ENCODE data around the gene SEMG2. TPM values are rescaled to one million over a fixed set of nuclear protein-coding genes. Genes with fewer than 3 reads are reported as not detected.

The SEMG2 gene
- total RNA-seq, 1 donor from 2014 or later = not detected

DNA sequence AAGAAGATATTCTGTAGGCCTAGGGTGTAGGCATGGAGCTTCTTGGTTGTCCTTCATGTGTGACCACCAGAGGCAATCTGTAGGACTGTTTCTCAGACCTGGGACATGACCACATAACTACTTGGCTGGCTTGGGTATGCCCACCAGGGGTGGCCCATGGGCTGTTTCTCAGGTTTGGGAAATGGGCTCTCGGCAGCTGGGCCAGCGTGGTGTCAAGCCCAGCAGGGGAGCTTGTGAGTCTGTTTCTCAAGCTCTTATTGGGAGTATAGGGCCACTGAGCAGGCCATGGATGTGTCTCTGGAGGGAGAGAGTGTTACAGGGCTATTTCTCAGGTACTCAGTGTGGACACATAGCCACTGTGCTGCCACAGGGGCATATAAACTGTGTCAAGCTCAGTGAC, 2.5 kb upstream of the SEMG2 start:
- intact Hi-C loops (cut with DNase I) = no loop called here
- DNase-seq (ENCODE audit: low spot score) (no peak), ATAC-seq (no peak)

DNA sequence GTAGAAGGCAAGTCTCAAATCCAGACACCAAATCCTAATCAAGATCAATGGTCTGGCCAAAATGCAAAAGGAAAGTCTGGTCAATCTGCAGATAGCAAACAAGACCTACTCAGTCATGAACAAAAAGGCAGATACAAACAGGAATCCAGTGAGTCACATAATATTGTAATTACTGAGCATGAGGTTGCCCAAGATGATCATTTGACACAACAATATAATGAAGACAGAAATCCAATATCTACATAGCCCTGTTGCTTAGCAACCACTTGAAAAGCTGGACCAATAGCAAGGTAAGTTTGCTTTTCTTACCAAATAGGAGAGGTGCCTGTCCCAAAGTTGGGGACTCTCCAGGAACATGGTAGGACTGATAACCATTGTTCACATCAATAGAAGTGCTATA, 2.0 kb downstream of the SEMG2 start:
- DNase-seq (ENCODE audit: low spot score) (no peak), ATAC-seq (no peak)
- intact Hi-C loops (cut with DNase I) = no loop called here

DNA sequence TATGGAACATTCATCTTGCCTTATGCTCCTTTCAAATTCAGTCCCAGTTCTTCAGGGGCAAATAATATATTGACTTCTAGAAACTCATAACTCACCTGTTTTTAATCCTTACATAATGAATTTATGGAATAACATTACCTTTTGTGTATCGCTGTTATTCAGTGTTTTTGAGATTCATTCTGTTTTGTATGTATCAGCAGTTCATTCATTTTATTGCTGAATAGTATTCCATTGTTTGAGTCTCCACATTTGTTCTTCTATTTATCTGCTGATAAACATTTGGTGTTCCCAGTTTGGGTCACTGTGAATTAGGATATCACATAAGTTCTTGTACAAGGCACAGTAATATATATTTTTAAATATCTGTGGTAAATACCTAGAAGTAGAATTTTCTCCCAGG, 5.1 kb downstream of the SEMG2 start:
- no peak for DNase-seq (ENCODE audit: low spot score)
- intact Hi-C loops (cut with DNase I) = no loop called here
- ATAC-seq = no peak

DNA sequence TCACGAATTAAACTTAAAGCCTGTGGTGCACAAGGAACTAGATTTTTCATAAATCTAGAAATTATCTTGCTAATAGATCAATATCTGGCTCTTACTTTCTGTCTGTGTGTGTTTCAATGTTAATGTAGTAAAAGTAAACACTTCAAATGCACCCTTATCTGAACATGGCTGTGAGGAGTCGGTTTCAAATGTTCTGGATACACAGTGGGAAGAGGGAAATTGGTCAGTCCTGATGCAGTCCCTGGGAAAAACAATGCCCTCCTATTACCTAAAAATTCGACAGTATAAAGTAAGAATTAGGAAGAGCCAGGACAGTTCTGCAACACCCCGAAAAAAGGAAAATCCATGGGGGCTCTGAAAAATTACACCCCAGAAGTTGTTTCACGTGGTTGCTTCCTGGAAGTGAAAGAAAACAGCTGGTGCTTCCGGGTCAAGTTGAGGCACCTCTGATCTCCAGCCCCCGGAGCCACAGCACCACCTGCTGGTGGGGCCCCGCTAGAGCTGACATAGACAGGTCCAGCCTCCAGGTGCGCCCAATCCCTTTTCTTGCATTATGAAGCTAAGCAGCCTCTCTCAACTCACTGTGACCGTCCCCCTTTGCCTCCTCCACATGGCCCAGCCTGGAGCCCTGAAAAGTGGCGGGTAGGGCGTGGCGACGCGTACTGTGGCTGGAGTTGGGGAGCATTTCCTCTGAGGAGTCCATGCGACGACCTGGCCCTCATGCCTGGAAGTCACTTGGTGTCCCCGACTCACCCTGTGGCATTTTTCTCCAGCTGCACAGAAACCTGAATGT, 8.3 kb downstream of the SEMG2 start:
- ATAC-seq (no peak), DNase-seq (ENCODE audit: low spot score) (no peak)
- intact Hi-C loops (cut with DNase I) = no loop called here

DNA sequence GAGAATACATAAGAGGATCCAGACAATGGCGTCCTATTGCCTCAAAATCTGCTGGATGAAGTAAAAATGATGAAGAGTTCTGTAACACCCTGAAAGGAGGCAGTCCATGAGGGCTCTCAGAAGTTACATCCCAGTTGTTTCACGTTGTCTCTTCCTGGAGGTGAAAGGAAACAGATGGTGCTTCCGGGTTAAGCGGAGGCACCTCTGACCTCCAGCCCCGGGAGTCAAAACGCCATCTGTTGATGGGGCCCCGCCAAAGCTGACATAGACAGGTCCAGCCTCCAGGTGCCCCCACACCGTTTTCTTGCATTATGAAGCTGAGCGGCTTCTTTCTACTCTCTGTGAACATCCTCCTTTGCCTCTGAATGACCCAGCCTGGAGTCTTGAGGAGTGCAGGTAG, 9.5 kb downstream of the SEMG2 start:
- intact Hi-C loops (cut with DNase I) = no loop called here
- ATAC-seq (no peak), DNase-seq (ENCODE audit: low spot score) (no peak)

DNA sequence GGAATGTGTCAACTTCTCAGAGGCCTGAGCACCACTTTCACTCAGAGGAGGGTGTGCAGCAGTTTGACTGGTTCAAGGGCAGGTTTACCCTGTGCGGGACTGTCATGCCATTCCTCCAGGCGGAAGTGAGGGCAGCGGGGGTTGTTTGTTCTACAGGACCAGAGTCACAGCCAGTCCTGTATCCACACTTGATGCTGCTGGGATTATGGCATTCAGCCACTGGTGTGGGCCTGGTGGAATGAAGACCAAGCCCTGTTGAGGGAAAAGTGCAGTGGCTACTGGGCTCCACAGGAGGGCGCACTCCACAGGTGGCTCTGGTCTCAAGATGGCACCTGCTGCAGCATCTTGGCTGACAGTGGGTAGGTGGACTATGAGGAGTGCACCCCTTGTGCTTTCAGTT, 14.8 kb downstream of the SEMG2 start:
- DNase-seq (ENCODE audit: low spot score) = no peak
- ATAC-seq = no peak
- intact Hi-C loops (cut with DNase I) = no loop called here

DNA sequence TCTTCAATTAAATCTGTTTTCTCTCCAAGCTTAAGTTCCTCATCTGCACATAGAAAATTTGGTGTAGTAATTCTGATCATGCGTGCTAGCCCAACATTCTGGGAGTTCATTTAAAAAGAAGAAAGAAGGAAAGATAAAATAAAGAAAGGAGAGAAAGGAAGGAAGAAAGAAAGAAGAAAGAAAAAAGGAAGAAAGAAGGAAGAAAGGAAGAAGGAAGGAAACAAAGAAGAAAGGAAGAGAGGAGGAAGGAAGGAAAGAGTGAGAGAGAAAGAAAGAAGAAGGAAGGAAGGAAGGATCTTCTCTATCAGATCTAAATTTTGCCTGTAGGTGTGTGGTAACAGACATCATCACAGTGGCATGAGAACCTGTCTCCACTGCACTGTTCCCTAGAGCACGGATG, 17.0 kb downstream of the SEMG2 start:
- intact Hi-C loops (cut with DNase I) = no loop called here
- no peak for DNase-seq (ENCODE audit: low spot score)
- ATAC-seq = no peak

DNA sequence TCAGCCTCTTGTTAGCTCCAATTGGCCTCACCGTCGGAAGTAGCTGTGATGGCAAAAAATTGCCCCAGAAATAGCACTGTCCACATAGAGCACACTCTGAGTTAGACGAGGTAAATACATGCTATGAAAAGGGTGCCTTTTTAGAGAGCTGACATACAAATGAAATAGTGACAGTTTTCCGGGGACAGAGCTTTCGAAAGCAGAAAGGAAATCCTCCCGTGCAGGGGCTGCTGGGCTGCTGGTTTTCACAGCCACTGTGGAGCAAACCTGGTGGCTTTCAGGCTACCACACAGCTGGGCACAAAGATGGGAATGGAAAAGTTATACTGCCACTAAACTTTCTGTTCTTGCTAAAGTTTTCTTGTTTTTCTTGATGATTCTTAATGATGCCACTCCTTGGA, 24.9 kb downstream of the SEMG2 start:
- intact Hi-C loops (cut with DNase I) = no loop called here
- DNase-seq (ENCODE audit: low spot score) (no peak), ATAC-seq (no peak)

DNA sequence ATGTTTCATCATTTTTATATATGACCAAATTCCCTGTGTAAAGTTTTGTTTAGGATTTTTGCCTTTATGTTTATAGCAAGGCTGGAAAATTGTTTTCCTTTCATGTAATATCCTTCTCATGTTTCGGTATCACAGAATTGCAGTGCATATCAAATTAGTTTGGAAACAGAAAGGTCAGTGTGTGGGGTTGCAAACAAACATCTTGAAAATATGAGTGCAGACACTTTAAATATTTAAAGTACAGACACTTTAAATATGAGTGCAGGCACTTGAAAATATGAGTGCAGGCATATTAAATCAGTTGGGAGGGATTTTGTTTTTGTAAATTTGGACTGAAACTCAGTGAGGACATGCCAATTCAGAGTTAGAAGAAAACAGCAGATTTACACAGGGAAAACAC, 26.7 kb downstream of the SEMG2 start:
- ATAC-seq (no peak), DNase-seq (ENCODE audit: low spot score) (no peak)
- intact Hi-C loops (cut with DNase I) = no loop called here

DNA sequence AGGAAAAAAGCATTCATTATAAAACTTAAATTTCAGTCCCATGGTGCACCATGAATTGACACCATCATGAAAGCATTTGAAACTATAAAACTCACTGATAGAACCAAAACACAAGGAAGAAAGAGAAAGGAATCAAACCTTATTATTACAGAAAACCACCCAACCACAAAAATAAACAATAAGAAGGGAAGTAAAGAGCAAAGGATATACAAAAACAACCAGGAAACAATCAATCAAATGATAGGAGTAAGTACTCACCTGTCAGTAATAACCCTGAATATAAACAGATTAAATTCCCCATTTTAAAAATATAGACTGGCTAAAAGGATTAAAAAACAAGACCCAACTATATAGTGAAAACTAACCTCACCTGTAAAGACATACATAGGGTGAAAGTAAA, 27.4 kb downstream of the SEMG2 start:
- no peak for ATAC-seq
- no peak for DNase-seq (ENCODE audit: low spot score)
- intact Hi-C loops (cut with DNase I) = no loop called here

DNA sequence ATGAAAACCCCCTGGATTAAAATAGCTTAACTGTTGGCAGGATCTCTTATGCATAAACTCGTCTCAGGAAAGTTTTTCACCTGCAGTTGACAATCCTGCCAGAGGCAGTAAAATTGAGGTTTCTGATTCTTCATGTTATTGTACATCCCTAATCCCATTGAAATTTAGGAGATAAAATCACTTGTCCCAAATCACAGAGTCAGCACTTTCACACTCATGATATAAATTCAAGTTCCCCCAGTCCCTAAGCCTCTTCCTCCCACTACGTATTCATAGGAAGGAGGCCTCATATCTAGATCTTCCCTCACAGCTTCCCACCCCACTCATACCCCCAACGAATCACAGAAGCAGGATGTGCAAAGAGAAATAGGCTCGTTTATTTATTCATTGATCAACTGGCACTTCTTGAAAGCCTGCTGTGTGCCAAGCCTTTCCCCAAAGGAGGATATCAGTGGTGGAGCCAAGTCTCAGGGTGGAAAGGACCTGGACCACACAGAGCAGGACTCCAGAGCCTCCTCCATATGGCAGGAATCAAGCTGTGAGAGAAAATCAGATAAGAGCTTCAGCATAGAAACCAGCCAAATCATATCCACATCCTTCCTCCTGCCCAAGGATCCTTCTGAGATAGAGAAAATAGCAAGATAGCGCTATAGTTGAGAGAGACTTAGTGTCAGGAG, 30.8 kb downstream of the SEMG2 start:
- intact Hi-C loops (cut with DNase I) = no loop called here
- no peak for DNase-seq (ENCODE audit: low spot score)
- ATAC-seq = no peak

DNA sequence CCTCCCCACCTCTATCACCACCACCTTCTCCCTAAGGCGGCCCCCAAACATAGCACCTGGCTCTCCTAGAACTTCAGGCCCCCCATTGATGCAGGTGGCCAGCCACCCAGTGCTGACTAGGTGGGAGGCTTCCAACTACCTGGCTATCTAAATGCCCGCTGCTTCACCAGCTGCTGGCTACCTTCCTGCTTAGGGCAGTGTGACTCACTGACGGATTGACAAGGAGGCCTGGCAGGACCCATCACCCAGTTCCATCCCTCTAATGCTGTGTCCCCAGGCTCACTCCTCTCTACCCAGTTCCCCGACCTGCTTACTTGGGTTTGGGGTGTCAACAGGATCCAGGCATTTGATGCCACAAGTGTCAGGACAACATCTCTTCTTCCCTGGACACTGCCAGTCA, 32.1 kb downstream of the SEMG2 start:
- ATAC-seq = no peak
- no peak for DNase-seq (ENCODE audit: low spot score)
- intact Hi-C loops (cut with DNase I) = no loop called here

DNA sequence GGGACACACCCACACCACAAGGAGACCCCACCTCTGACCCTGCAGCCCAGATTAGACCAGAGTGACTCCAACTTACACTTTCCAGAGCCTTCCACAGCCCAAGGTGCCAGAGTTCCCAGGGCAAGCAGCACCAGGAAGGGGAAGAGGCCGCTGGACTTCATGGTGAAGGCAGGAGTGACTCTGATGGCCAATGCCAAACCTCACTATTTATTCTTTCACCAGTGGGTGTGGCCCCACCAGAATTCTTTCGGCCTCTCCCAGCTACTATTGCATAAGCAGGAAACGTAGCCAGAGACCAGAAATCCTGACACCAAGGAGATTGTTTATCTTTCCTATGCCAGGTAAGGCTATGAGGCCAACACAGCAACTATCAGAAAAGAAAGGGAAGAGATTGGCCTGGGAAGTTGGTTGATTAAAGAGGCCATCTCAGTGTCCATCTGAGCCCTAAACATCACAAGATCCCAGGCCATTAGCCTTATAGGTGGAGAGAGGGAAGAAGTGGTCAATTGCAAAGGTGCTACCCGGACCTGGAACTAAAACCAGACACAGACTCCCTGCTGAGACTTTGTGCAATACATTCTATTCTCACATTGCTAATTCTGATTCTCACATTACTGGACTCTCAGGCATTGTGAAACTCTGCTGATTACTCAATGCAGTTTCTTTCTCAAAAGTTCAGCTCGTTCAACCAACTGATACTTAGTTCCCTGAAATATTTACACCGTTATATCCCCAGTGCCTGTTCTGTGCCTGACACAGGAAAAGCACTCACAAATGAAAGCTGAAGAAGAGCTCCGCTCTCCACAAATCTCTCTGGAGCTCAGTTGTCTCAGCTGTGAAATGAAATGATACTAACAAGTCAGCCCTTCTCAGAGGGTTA, 33.5 kb downstream of the SEMG2 start, which contains the start of gene SLPI:
SLPI (minus strand) TSS at position 182 of the 880 bp plus-strand sequence; CDS start at position 161, 21 bp downstream.
- no peak for DNase-seq (ENCODE audit: low spot score)
- intact Hi-C loops (cut with DNase I) = no loop called here
- ATAC-seq = peak; percentile 94

DNA sequence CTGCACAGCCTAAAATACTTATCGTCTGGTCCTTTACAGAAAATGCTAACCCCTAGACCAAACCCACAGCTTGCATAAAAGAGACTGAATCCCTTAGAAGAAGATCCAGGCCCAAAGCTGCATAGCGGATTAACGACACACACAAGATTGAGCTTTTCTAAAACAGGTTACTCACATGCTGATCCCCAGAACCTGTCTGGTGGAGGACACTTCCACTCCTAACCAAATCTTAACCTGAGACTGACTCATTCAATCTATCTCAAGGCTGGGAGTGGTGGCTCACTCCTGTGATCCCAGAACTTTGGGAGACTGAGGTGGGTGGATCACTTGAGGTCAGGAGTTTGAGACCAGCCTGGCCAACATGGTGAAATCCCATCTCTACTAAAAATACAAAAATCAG, 36.0 kb downstream of the SEMG2 start:
- ATAC-seq (no peak), DNase-seq (ENCODE audit: low spot score) (no peak)
- intact Hi-C loops (cut with DNase I) = no loop called here

DNA sequence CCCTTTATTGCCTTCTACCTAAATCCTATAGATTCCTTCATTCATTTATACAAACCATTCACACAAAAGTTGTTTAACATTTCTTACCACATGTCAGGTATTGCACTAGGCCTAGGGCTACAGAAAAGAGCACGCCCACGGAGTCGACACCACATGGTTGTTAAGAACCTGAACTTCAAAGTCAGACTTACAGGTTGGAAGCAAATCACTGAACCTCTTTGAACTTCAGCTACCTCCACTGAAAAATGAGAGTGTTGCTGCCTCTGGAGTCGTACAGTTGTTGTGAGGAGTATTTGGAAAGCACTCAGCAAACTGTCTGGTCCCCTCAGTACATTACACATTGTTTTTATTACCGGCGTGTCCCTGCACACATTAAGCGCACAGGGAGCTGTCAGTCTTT, 36.5 kb downstream of the SEMG2 start:
- DNase-seq (ENCODE audit: low spot score) (no peak), ATAC-seq (no peak)
- intact Hi-C loops (cut with DNase I) = no loop called here

DNA sequence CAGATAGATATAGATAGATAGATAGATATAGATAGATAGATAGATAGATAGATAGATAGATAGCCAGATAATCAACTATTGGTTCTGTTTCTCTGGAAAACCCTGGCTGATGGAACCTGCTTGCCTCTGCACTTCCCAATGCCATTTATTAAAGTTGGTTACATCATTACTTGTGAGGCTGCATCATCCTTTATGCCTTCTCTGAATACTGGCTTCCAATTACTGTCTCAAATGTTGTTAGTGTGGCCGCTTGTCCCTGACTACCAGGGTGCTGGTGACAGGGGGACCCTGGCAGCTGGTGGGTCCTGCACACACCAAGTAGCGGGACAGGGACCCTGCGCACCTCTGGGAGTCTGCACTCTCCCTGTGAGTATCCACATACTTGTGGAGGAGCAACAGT, 37.1 kb downstream of the SEMG2 start:
- DNase-seq (ENCODE audit: low spot score) = no peak
- no peak for ATAC-seq
- intact Hi-C loops (cut with DNase I) = no loop called here

DNA sequence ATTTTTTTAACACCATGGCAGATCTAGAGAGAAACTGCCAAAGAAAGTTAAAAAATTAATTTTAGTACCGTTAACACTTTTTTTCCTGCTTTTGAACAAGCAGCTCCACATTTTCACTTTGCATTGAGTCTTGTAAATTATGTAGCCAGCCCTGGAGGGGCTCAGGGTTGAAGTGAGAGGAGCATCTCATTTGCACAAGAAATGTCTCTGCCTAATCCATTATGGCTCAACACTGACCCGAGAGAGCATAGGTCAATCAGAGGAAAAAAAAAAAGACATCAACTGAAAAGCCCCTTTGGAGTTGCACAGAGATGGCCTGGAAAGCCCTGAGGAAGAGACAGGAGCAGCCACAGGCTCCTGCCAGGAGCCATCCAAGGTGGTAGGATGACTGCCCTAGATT, 37.5 kb downstream of the SEMG2 start:
- ATAC-seq = no peak
- intact Hi-C loops (cut with DNase I) = no loop called here
- DNase-seq (ENCODE audit: low spot score) = no peak

DNA sequence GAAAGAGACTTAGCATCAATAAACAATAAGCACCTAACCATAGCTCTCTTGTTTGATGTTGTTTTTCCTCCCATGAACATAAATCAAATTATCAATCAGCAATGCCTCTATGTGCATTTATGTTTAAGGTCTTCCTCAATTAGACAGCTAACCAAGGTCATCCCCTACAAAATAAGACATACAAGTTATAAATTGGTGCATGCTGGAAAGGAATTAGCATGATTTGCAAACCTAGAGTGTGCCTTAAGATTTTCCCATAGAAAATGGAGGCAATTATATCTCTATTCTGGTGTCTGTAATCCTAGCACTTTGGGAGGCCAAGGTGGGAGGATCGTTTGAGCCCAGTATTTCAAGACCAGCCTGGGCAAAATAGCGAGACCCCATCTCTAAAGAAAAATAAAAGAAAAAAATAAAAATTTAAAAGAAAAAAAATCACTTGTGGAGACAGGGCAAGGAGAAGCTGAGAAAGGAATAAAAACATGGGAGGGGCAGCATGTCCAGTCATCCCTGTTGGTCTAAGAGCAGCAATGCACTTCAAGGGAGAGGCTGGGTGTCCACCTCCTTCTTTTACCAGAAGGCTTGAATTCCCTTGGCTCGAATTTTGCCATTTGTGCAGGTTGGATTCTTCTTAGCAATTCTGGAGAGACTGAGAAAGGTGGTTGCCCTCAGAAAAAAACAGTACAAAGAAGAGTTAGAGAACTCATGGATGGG, 42.5 kb downstream of the SEMG2 start:
- no peak for ATAC-seq
- intact Hi-C loops (cut with DNase I) = no loop called here
- DNase-seq (ENCODE audit: low spot score) = no peak

DNA sequence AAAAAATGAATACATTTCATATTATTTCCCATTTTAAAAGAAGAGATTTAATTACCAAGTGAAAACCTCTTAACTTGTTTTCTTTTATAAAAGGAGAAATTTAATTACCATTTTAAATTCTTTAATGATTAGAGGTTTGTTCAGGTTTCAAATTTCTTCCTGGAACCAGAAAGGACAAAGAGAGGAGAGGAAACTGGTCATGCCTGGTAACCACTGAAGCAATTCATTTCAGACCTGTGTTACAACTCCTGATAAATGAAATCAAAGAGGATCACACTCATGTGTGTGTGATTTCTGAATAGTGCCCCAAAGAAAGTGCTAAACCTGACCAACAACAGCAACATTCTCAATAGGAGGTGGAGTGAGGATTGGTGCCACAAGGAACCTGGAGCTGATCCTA, 45.8 kb downstream of the SEMG2 start:
- DNase-seq (ENCODE audit: low spot score) = no peak
- no peak for ATAC-seq
- intact Hi-C loops (cut with DNase I) = no loop called here
